Esophagus muscularis mucosa (tissue), 4 donors: ENCODE results near the gene FUT9.

Experiments
- EP300 ChIP-seq: sonication (generic); formaldehyde crosslinking; IDR thresholded peaks from one replicate; pipeline ENCODE4 v1.6.1; 2017; ENCODE audit warnings: antibody characterized with exemption
- POLR2A ChIP-seq: fragments of 450-650 bp; IDR thresholded peaks from one replicate; pipeline ENCODE4 v1.6.1; 2017; ENCODE audit warnings: antibody characterized with exemption, moderate library complexity, mild to moderate bottlenecking, low read depth
- POLR2AphosphoS5 ChIP-seq, 2 donors: sonication (generic); formaldehyde crosslinking; IDR thresholded peaks; one replicate each; pipeline ENCODE4 v1.6.1; 2017; ENCODE audit warnings: antibody characterized with exemption in 2 of 2
- TF ChIP-seq, protein P1 (sequence below), 3 experiments: fragments of 200-600 bp in 2 of 3; fragments of 450-650 bp in 1 of 3; sonication (generic) in 2 of 3; IDR thresholded peaks; one replicate each; pipeline ENCODE4 v1.5.1; 2017 to 2019; ENCODE audit warnings: antibody characterized with exemption in 3 of 3, mild to moderate bottlenecking in 2 of 3, moderate library complexity in 1 of 3

DNA sequence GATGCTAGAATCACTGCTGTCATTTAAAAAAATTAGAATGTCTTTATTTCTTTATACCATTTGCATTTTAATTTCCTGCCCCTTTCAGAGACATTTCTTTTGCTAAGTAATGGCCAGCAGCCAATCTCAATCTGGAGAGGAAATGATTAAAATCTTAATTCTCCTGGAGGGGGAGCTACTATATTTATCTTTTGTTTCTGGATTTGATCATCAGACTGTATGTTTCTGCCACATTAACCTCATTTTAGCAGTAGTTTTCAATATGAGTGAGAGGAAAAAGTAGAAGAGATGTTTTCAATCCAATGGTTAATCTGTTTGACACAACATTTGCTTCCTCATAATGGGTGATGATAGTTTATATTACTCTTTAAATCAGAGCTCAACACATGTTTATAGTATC lies 138.0 kb downstream of the FUT9 start:
- TF ChIP-seq, protein P1, sequence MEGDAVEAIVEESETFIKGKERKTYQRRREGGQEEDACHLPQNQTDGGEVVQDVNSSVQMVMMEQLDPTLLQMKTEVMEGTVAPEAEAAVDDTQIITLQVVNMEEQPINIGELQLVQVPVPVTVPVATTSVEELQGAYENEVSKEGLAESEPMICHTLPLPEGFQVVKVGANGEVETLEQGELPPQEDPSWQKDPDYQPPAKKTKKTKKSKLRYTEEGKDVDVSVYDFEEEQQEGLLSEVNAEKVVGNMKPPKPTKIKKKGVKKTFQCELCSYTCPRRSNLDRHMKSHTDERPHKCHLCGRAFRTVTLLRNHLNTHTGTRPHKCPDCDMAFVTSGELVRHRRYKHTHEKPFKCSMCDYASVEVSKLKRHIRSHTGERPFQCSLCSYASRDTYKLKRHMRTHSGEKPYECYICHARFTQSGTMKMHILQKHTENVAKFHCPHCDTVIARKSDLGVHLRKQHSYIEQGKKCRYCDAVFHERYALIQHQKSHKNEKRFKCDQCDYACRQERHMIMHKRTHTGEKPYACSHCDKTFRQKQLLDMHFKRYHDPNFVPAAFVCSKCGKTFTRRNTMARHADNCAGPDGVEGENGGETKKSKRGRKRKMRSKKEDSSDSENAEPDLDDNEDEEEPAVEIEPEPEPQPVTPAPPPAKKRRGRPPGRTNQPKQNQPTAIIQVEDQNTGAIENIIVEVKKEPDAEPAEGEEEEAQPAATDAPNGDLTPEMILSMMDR (IDR thresholded peaks at IDR 0.05), result no peak
- TF ChIP-seq POLR2A (no peak), POLR2AphosphoS5 (IDR thresholded peaks at IDR 0.05) (no peak), EP300 (no peak)
